IMR-90 (cell line): ENCODE results near the gene SART1. TPM values are rescaled to one million over a fixed set of nuclear protein-coding genes. Genes with fewer than 3 reads are reported as not detected.

ENCODE experiments used
- ATAC-seq: fragments of 200-7000 bp; cut with Tn5 transposase; 2 replicates; pipeline ENCODE4 v1.9.1; 2020; ENCODE audit warnings: low read depth, mild to moderate bottlenecking, moderate library complexity
- BruUV-seq: library from RNA; stranded (reverse); fragments of 400-500 nt; replicated peaks from 2 replicates; lab custom pipeline; 2021; lab: Mats Ljungman, UMichigan
- CTCF ChIA-PET: fragments of 300-600 bp; formaldehyde crosslinking; extraction: SDS; loops from one replicate; lab custom pipeline; 2021; ENCODE audit warnings: antibody characterized with exemption; lab: Yijun Ruan, JAX
- POLR2A ChIA-PET: fragments of 300-600 bp; sonication (Branson Sonifier 250); formaldehyde crosslinking; loops from one replicate; lab custom pipeline; 2022; ENCODE audit warnings: antibody characterized with exemption; ENCODE audit not compliant: unreplicated experiment; lab: Charles Lee
- DNase-seq: peaks from one replicate; pipeline ENCODE4 v3.0.0; 2013
- H2AFZ ChIP-seq: replicated peaks from 2 replicates; pipeline ENCODE3; 2013; ENCODE audit warnings: low read length, mild to moderate bottlenecking; ENCODE audit not compliant: poor library complexity
- H2AK5ac ChIP-seq: 2 replicates; pipeline ENCODE4 v1.6.1; 2013; ENCODE audit warnings: low read depth, low read length, inconsistent platforms
- H2AK9ac ChIP-seq: replicated peaks from 2 replicates; pipeline ENCODE3; 2013; ENCODE audit warnings: mild to moderate bottlenecking, low read depth, low read length, moderate library complexity; ENCODE audit not compliant: poor library complexity
- H2BK120ac ChIP-seq: 2 replicates; pipeline ENCODE4 v1.6.1; 2013; ENCODE audit warnings: low read depth, low read length, inconsistent platforms
- H2BK15ac ChIP-seq: 3 replicates; pipeline ENCODE4 v1.6.1; 2013; ENCODE audit warnings: low read depth, low read length, inconsistent platforms
- H2BK20ac ChIP-seq: 2 replicates; pipeline ENCODE4 v1.6.1; 2013; ENCODE audit warnings: low read depth, mild to moderate bottlenecking, inconsistent platforms, low read length, moderate library complexity
- H2BK5ac ChIP-seq: 2 replicates; pipeline ENCODE4 v1.6.1; 2013; ENCODE audit warnings: mild to moderate bottlenecking, low read depth, low read length, inconsistent platforms; ENCODE audit not compliant: poor library complexity, severe bottlenecking
- H3K14ac ChIP-seq: replicated peaks from 2 replicates; pipeline ENCODE4 v1.6.1; 2013; ENCODE audit warnings: low read depth, low read length, inconsistent platforms
- H3K18ac ChIP-seq: 2 replicates; pipeline ENCODE4 v1.6.1; 2013; ENCODE audit warnings: low read depth, low read length, control low read depth
- H3K23ac ChIP-seq: 2 replicates; pipeline ENCODE4 v1.6.1; 2013; ENCODE audit warnings: low read depth, low read length, inconsistent platforms
- H3K27ac ChIP-seq: 2 replicates; pipeline ENCODE4 v1.5.1; 2013; ENCODE audit warnings: mild to moderate bottlenecking, control low read depth, low read length; ENCODE audit not compliant: insufficient read depth
- H3K27me3 ChIP-seq: 2 replicates; pipeline ENCODE4 v1.6.1; 2013; ENCODE audit warnings: low read length; ENCODE audit not compliant: control insufficient read depth, insufficient read depth
- H3K36me3 ChIP-seq: 2 replicates; pipeline ENCODE4 v1.6.1; 2013; ENCODE audit warnings: low read length, mixed read lengths; ENCODE audit not compliant: control insufficient read depth, insufficient read depth
- H3K4ac ChIP-seq: 2 replicates; pipeline ENCODE4 v1.6.1; 2013; ENCODE audit warnings: low read depth, low read length, inconsistent platforms
- H3K4me1 ChIP-seq: 2 replicates; pipeline ENCODE4 v1.6.1; 2013; ENCODE audit warnings: low read length, mixed read lengths; ENCODE audit not compliant: control insufficient read depth, insufficient read depth
- H3K4me2 ChIP-seq: 2 replicates; pipeline ENCODE4 v1.6.1; 2013; ENCODE audit warnings: low read depth, mild to moderate bottlenecking, control low read depth, low read length, moderate library complexity
- H3K4me3 ChIP-seq: 2 replicates; pipeline ENCODE4 v1.5.1; 2013; ENCODE audit warnings: low read depth, mild to moderate bottlenecking, control low read depth, low read length, moderate library complexity; ENCODE audit not compliant: insufficient read depth
- H3K56ac ChIP-seq: 2 replicates; pipeline ENCODE4 v1.6.1; 2013; ENCODE audit warnings: low read length, inconsistent platforms; ENCODE audit not compliant: insufficient read depth; ENCODE audit errors: extremely low read depth
- H3K79me1 ChIP-seq, 2 experiments: 2 replicates each; pipeline ENCODE4 v1.6.1; 2013; ENCODE audit warnings: low read length in 2 of 2, inconsistent platforms in 1 of 2, low read depth in 1 of 2
- H3K9ac ChIP-seq: 2 replicates; pipeline ENCODE4 v1.6.1; 2013; ENCODE audit warnings: low read depth, low read length, control low read depth
- H3K9me1 ChIP-seq: 2 replicates; pipeline ENCODE4 v1.6.1; 2013; ENCODE audit warnings: low read length, inconsistent platforms; ENCODE audit not compliant: insufficient read depth
- H3K9me3 ChIP-seq: 2 replicates; pipeline ENCODE4 v1.6.1; 2013; ENCODE audit warnings: low read length; ENCODE audit not compliant: control insufficient read depth, insufficient read depth
- H4K20me1 ChIP-seq: 2 replicates; pipeline ENCODE4 v1.6.1; 2013; ENCODE audit warnings: low read length, inconsistent platforms; ENCODE audit not compliant: insufficient read depth
- H4K5ac ChIP-seq: 2 replicates; pipeline ENCODE4 v1.6.1; 2013; ENCODE audit warnings: mild to moderate bottlenecking, low read depth, low read length, control low read depth
- H4K8ac ChIP-seq, 2 experiments: 2 replicates each; pipeline ENCODE4 v1.6.1; 2013; ENCODE audit warnings: low read depth in 2 of 2, low read length in 2 of 2, control low read depth in 1 of 2, inconsistent platforms in 1 of 2
- H4K91ac ChIP-seq: 2 replicates; pipeline ENCODE4 v1.6.1; 2013; ENCODE audit warnings: low read depth, low read length, inconsistent platforms; ENCODE audit not compliant: insufficient read depth
- BHLHE40 ChIP-seq: fragments of 150-350 bp; IDR thresholded peaks from 2 replicates; pipeline ENCODE4 v1.6.1; 2016; ENCODE audit warnings: mild to moderate bottlenecking, low read depth, low read length
- CEBPB ChIP-seq: IDR thresholded peaks from 2 replicates; pipeline ENCODE4 v1.6.1; 2012; ENCODE audit warnings: low read depth, low read length, improper control_type of control experiment
- CHD1 ChIP-seq: IDR thresholded peaks from 2 replicates; pipeline ENCODE4 v1.6.1; 2012; ENCODE audit warnings: low read depth, low read length, improper control_type of control experiment
- MAFK ChIP-seq: IDR thresholded peaks from 2 replicates; pipeline ENCODE4 v1.6.1; 2012; ENCODE audit warnings: low read depth, low read length, improper control_type of control experiment
- MAZ ChIP-seq: IDR thresholded peaks from 2 replicates; pipeline ENCODE4 v1.6.1; 2012; ENCODE audit warnings: low read depth, mild to moderate bottlenecking, low read length, improper control_type of control experiment, moderate library complexity, borderline replicate concordance
- MXI1 ChIP-seq: IDR thresholded peaks from 2 replicates; pipeline ENCODE4 v1.6.1; 2012; ENCODE audit warnings: low read depth, mild to moderate bottlenecking, low read length, moderate library complexity, borderline replicate concordance
- POLR2A ChIP-seq: IDR thresholded peaks from 2 replicates; pipeline ENCODE4 v1.6.1; 2012; ENCODE audit warnings: mild to moderate bottlenecking, low read depth, low read length
- WGBS, 2 experiments: methylation state at CpG; one replicate each; pipeline versions ENCODE4 v1.1.5 to v1.1.7; 2013; ENCODE audit warnings: missing lambda C conversion rate in 2 of 2; ENCODE audit not compliant: insufficient read length in 1 of 2; ENCODE audit errors: extremely low coverage in 2 of 2; 5-methylcytosine and 5-hydroxymethylcytosine counted together
- dilution Hi-C: fragments of 300-500 bp; cut with HindIII; formaldehyde crosslinking; loops from one replicate; pipeline ENCODE4 v1.14.3; 2018; ENCODE audit warnings: low sequenced_read_pairs; ENCODE audit not compliant: unreplicated experiment
- in situ Hi-C: fragments of 300-500 bp; cut with MboI; formaldehyde crosslinking; loops from 3 replicates; pipeline ENCODE4 v1.14.3; 2019; ENCODE audit warnings: low sequenced_read_pairs, inconsistent platforms, mixed read lengths
- intact Hi-C: fragments of 100-400 bp; cut with micrococcal nuclease; formaldehyde crosslinking; loops from 2 replicates; pipeline ENCODE4 v1.10.0; 2022
- polyA plus RNA-seq, 3 experiments: library from polyadenylated mRNA; depleted of rRNA; stranded (reverse); fragments of >200 nt; gene quantifications; 2 replicates each; pipeline ENCODE4 v1.2.3, GENCODE V29; 2012; ENCODE audit warnings: low replicate concordance in 1 of 3
- total RNA-seq: library from RNA; depleted of rRNA; stranded (reverse); fragments of >200 nt; gene quantifications from 2 replicates; pipeline ENCODE4 v1.2.3, GENCODE V29; 2012
- TF ChIP-seq, protein P1 (sequence below): fragments of 150-350 bp; IDR thresholded peaks from 2 replicates; pipeline ENCODE4 v1.6.1; 2017; ENCODE audit warnings: mild to moderate bottlenecking, antibody characterized with exemption, low read length, low read depth
- TF ChIP-seq, protein P2 (sequence below): conservative IDR thresholded peaks from 2 replicates; pipeline ENCODE4 v1.5.1; 2012; ENCODE audit warnings: mild to moderate bottlenecking, low read depth, low read length, improper control_type of control experiment

The SART1 gene
- total and polyA plus RNA-seq, 2 of the 4 experiments (the other 2 are of a cell fraction) = 25.5 to 43.5 TPM

DNA sequence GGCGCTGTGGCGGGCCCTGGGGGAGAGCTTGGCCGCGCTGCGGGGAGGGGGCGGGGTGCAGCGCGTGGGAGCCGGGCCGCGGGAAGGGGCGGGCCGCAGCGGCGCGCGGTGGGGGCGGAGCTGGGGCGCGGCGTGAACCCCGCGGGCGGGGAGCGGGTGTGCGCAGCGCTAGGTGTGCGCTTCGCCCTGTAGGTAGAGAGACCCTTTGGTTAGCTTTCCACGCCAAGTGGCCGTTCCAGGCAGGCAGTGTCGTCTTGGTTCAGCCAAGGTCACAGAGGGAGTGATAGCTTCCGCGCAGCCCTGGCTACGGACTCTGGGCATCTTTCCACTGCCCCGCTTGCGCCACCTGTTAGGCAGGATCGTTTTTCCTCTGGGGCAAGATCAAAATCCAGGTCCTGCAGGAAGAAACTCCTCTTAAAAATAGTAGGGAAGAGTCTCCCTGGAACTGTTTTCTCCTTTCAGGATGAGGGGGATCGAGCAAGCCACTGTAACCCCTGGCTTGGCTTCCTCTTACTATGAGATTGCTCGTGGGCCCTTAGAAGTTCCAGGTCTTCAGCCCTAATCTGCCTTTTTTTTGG, 41.2 kb downstream of the SART1 start:
- peak overlapping the region; percentile 96 for H3K27ac ChIP-seq
- peak overlapping the region; percentile 77 to 100 for H4K8ac ChIP-seq
- no peak overlapping the region for H2BK20ac ChIP-seq
- peak overlapping the region; percentile 98 for H3K14ac ChIP-seq
- no peaks in the 10 kb centered on the region for H3K4me1 ChIP-seq
- dilution Hi-C loops (no loop called here), in situ Hi-C loops (no loop called here), intact Hi-C loops (loop anchor here (2.0 kb wide), 1 partner anchor 42 kb away; no protein-coding TSS in a partner anchor)
- ATAC-seq (peak; percentile 81), DNase-seq (peak; percentile 48)
- ChIA-PET POLR2A (interaction anchor here (0.7 to 0.9 kb wide), 2 partner anchors 9 to 65 kb away, joined by 3 to 6 read pairs; partner anchors contain the start of gene CST6), CTCF (interaction anchor here (1.3 kb wide), 1 partner anchor 43 kb away, joined by 5 read pairs; no protein-coding TSS in a partner anchor)
- peaks cover 11% of the 10 kb centered on the region for H4K20me1 ChIP-seq
- peak overlapping the region; percentile 96; the same call in 1 of the 2 replicates for H3K23ac ChIP-seq
- BruUV-seq = no TSS peak
- peaks cover 31% of the 10 kb centered on the region for H3K36me3 ChIP-seq
- no peaks in the 10 kb centered on the region for H3K27me3 ChIP-seq
- H3K9me3 ChIP-seq = no peaks in the 10 kb centered on the region
- peak overlapping the region; percentile 78; the same call in 1 of the 2 replicates for H3K18ac ChIP-seq
- H3K4me3 ChIP-seq = peak overlapping the region; percentile 71
- 0 out of 2 replicates have a peak, but pooled peaks cover 3% of the 10 kb centered on the region for H3K9me1 ChIP-seq
- H4K91ac ChIP-seq = peak overlapping the region; percentile 69
- H3K9ac ChIP-seq = peak overlapping the region; percentile 91
- H2AK9ac ChIP-seq = peak overlapping the region; percentile 99
- peak; percentile 59; the same call in 1 of the 2 replicates for TF ChIP-seq MXI1
- no peak for TF ChIP-seq POLR2A
- 0 out of 2 replicates have a peak, but pooled peaks have one; percentile 6 for TF ChIP-seq CHD1
- TF ChIP-seq MAFK = no peak
- TF ChIP-seq, protein P1, sequence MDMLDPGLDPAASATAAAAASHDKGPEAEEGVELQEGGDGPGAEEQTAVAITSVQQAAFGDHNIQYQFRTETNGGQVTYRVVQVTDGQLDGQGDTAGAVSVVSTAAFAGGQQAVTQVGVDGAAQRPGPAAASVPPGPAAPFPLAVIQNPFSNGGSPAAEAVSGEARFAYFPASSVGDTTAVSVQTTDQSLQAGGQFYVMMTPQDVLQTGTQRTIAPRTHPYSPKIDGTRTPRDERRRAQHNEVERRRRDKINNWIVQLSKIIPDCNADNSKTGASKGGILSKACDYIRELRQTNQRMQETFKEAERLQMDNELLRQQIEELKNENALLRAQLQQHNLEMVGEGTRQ = no peak
- TF ChIP-seq, protein P2, sequence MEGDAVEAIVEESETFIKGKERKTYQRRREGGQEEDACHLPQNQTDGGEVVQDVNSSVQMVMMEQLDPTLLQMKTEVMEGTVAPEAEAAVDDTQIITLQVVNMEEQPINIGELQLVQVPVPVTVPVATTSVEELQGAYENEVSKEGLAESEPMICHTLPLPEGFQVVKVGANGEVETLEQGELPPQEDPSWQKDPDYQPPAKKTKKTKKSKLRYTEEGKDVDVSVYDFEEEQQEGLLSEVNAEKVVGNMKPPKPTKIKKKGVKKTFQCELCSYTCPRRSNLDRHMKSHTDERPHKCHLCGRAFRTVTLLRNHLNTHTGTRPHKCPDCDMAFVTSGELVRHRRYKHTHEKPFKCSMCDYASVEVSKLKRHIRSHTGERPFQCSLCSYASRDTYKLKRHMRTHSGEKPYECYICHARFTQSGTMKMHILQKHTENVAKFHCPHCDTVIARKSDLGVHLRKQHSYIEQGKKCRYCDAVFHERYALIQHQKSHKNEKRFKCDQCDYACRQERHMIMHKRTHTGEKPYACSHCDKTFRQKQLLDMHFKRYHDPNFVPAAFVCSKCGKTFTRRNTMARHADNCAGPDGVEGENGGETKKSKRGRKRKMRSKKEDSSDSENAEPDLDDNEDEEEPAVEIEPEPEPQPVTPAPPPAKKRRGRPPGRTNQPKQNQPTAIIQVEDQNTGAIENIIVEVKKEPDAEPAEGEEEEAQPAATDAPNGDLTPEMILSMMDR = peak; percentile 23; the same call in 1 of the 2 replicates
- no peak for TF ChIP-seq BHLHE40
- TF ChIP-seq MAZ = peak; percentile 66; the same call in 1 of the 2 replicates
- peak; percentile 44; the same call in 1 of the 2 replicates for TF ChIP-seq CEBPB
- H3K4me2 ChIP-seq = peak overlapping the region; percentile 91
- peaks cover 36 to 55% of the 10 kb centered on the region in 2 experiments for H3K79me1 ChIP-seq
- H2AK5ac ChIP-seq = peak overlapping the region; percentile 99
- H2BK120ac ChIP-seq = peak overlapping the region; percentile 96
- H2AFZ ChIP-seq = peak overlapping the region; percentile 100
- peak overlapping the region; percentile 98 for H3K4ac ChIP-seq
- H2BK5ac ChIP-seq = peak overlapping the region; percentile 88
- 0% methylated on average over 7 of the region's 40 CpGs; no CpG with 5 or more reads in 1 of the 2 experiments for WGBS, 2 experiments
- peak overlapping the region; percentile 97 for H4K5ac ChIP-seq
- H3K56ac ChIP-seq = peak overlapping the region; percentile 95
- no peak overlapping the region for H2BK15ac ChIP-seq
